Measurements from ENCODE around the gene CACNA1S.

The CACNA1S gene

DNA sequence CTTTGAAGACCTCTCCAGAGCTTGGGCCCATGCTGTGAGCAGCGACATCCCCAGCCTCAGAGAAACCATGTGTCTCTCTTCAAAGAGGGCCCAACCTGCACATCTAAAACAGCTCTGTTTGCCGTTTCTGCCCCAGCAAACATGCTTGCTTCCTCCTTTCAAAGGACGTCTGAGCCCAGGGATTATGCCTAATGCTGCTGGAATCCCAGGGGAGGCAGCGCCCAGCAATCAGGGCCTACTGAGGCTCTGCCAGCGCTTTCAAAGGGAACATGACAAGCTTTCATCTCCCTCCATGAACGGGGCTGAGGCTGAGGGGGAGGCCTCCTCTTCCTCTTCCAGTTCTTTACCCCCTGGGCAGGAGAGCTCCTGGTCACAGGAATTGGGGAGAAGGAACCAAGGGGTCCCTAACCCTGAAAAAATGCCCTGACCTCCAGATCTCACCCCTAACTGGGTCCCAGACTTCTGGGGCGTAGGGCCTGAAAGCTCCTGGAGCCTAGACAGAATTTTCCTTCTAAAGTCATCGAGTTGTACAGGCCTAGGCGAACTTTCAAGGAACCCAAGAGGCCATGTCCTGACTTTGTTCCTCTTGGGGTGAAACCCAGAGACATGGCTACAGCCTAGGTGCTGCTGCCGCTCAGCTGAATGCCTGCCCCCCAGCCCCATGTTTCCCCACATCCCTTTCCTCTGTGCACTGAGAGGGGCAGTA is 28.2 kb upstream of the CACNA1S start:
- DNase-seq (ENCODE audit: low read depth in 1 of 2, low spot score in 1 of 2), result no peak

- no peak for DNase-seq (ENCODE audit: low read depth in 1 of 2, low spot score in 1 of 2)
Measured at GRCh38 chr1:201139756-201140155, 27.5 kb upstream of the CACNA1S start.

DNA sequence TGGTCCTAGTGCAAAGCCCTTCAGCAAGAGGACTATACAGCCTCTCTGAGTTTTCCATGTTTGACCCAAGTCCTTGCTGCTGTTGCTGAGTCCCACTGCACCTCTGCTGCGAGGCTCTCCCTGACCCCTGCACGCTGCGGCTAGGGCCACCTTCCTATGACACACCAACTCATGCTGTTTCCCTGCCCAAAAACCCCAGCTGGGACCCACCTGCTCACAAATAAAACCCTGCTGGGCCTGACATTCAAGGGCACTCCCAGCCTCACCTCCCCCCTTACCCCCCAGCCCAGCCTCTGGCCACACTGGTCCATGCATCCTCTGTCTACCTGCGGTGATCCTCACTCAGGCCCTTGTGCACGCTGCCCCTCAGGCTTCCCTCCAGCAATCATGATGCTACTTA is 27.1 kb upstream of the CACNA1S start:
- no peak for DNase-seq (ENCODE audit: low read depth in 1 of 2, low spot score in 1 of 2)

GRCh38 chr1:201138311-201138840 is 26.1 kb upstream of the CACNA1S start:
- DNase-seq (ENCODE audit: low read depth in 1 of 2, low spot score in 1 of 2), result no peak

GRCh38 chr1:201137579-201138310 is 25.5 kb upstream of the CACNA1S start:
- no peak for DNase-seq (ENCODE audit: low read depth in 1 of 2, low spot score in 1 of 2)

DNA sequence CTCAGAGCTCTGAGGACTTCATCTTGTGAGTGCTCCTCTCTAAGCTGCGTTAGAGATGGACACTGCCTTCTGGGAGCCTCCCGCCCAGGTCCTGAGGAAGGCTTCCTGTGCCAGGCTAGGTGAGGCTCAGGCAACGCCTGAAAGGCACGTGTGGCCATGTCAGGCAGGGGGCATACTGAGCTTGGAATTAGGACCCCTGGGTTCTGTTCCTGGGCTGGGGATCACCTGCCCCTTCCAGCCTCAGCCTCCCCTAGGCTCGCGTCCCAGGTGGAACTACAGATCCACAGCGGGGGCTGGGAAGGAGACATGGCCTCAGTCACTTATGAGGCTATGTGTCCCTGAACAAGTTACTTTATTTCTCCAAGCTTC is 24.8 kb upstream of the CACNA1S start:
- no peak for DNase-seq (ENCODE audit: low read depth in 1 of 2, low spot score in 1 of 2)

GRCh38 chr1:201136355-201137023 is 24.3 kb upstream of the CACNA1S start:
- DNase-seq (ENCODE audit: low read depth in 1 of 2, low spot score in 1 of 2), result no peak

- DNase-seq (ENCODE audit: low read depth in 1 of 2, low spot score in 1 of 2), result no peak
Measured at GRCh38 chr1:201134405-201134804, 22.2 kb upstream of the CACNA1S start.

DNA sequence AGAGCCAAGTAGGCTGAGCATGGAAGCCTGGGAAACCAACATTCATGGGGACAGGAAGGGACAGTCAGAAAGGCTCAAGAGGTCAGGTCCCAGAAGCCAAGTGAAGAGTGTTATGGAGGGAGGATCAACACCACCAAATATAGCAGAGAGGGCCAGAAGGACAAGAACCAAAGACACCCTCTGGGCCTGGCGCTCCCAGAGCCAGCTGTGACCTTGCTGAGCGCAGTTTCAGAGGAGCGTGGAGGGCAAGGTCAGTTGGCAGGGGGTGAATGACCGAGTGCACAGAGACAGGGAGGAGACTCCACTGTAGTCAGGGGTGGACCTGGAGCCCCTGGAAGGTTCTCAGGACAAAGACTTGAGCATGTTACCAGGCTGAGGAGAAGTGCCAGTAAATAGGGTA is 19.2 kb upstream of the CACNA1S start:
- DNase-seq (ENCODE audit: low read depth in 1 of 2, low spot score in 1 of 2), result no peak

DNA sequence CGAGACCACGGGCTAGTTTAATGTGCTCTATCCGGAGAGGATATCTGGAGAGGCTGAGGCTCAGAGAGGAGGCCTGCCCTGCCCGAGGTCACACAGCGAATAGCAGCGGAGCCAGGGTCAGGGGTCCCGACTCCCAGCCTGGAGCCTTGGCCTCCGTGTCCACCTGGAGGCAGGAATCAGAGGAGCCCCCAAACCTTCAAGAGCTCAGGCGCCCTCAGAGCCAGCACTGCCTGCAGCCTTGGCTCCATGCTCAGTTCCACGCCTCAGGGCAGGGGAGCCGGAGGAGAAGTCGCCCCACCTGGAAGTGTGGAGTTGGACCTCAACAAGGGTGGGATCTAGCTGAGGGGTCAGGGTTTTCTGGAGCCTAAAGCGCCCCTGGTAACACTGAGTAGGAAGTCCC is 16.7 kb upstream of the CACNA1S start:
- no peak for DNase-seq (ENCODE audit: low read depth in 1 of 2, low spot score in 1 of 2)

DNA sequence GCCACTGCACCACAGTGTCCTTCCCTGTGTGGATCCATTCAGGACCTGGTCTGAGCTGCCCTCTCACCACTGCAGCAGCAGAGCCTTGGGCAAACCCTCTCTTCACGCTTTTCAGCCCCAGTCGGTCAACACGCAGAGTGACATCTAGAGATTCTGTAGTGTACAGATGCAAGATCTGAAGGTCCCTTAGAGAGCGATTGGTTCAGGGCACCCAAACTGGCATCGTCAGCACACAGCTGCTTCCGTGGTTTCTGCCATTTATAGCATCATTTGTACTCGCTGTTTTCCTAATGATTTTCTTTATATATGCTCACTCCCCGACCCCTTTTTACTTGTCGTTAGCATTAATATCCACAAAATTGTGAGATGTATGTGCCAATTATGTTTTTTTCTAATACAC is 16.2 kb upstream of the CACNA1S start:
- no peak for DNase-seq (ENCODE audit: low read depth in 1 of 2, low spot score in 1 of 2)

DNA sequence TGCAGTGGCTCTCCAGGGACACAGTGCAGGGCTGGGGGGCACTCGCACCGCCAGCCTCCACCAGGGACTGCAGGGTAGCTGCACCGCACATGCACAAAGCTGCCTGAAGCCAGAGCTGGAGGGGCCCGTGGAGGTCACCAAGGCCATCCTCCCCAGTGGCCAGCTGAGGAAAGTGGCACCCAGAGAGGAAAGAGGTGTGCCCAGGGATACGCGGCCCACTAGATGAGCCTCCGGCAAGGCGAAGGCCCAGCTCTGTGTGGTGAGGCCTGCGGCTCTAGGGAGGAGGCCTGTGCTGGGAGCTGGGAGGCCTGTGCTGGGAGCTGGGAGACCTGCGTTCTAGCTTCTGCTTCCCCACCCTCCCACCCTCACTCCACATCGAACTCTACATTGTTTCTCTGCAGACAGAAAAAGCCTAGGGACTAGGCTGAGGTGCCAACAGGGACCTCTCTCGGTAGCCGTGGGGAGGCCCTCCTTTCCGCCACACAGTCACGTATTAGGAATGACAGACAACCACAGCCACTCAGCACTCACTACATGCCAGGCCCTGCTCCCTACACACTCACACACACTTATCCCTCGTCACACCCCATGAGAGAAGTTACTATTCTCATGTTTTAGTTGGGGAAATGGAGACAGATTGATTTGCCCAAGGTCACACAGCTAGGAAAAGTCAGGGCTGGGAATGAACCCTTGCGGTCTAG is 15.7 kb upstream of the CACNA1S start:
- no peak for DNase-seq (ENCODE audit: low read depth in 1 of 2, low spot score in 1 of 2)

- DNase-seq (ENCODE audit: low read depth in 1 of 2, low spot score in 1 of 2), result no peak
Measured at GRCh38 chr1:201126832-201127754, 14.9 kb upstream of the CACNA1S start, which contains the start of gene ASCL5. TSS of gene ASCL5 (minus strand) at chr1:201127184. CDS start at chr1:201115372, 11,812 bp downstream.

- no peak for DNase-seq (ENCODE audit: low read depth in 1 of 2, low spot score in 1 of 2)
Measured at GRCh38 chr1:201126463-201126831, 14.2 kb upstream of the CACNA1S start.

- DNase-seq (ENCODE audit: low read depth in 1 of 2, low spot score in 1 of 2), result no peak
Measured at GRCh38 chr1:201125800-201126199, 13.6 kb upstream of the CACNA1S start.

DNA sequence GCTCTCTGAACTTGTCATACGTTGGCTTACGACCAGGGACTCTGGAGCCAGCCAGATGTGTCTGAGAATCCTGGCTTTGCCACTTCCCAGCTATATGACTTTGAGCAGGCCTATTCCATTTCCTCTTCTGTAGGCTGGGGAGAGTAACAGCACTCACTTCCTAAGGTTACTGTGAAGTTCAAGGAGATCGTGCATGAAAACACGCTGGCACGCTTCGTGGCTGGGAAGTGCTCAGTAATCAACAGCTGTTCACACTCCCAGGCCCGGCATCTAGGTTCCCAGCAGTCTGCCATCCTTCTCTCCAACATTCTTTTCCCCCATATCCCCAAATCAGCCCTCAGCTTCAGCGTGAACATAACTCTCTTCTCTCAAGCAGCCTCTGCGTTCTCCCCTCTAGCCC is 12.8 kb upstream of the CACNA1S start:
- DNase-seq (ENCODE audit: low read depth in 1 of 2, low spot score in 1 of 2), result no peak

GRCh38 chr1:201123866-201124265 is 11.6 kb upstream of the CACNA1S start:
- no peak for DNase-seq (ENCODE audit: low read depth in 1 of 2, low spot score in 1 of 2)

DNA sequence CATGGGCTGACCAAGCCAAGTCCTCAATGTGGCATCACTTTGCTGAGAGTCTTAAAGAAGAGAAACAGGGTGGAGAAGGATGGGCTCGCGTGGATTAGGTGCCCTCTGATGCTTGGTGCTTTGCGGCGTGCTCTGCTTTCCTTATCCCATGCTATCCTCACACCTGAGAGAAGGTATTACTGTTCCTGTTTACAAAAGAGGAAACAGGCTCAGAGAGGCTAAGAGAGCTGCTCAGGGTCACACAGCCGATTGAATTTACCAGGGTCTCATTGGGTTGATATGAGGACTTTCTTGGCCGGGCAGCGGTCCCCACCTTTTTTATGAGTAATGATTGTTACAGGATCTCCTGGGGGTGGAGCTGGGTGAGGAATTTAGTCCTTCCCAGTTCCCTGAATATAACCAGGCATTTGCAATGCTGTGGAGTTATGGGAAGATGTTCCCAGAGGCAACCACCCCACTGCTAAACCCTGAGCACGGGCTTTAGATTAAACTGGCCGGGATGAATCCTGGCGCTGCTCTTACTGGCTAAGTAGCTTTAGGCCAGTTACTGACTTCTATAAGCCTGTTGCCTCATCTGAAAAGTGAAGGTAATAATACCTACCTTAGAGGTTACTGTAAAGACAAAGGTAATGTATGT is 10.2 kb upstream of the CACNA1S start:
- no peak for DNase-seq (ENCODE audit: low read depth in 1 of 2, low spot score in 1 of 2)

GRCh38 chr1:201119206-201120197 is 7.3 kb upstream of the CACNA1S start:
- peak in 1 of 2 donors; percentile 6 for DNase-seq (ENCODE audit: low read depth in 1 of 2, low spot score in 1 of 2)

All from activated CD4-positive, alpha-beta T cell treated with anti-CD3 and anti-CD28 coated beads, Interleukin-2, amount 50 U/mL, for 24 hours (primary cell).